ENCODE results near the gene NAA30. TPM values are rescaled to one million over a fixed set of nuclear protein-coding genes. Genes with fewer than 3 reads are reported as not detected.
A peak's percentile ranks its signal among the peaks of the same experiment; 100 is the strongest.

The NAA30 gene
- total RNA-seq, 1 experiment from 2014 or later, result 14.0 TPM

DNA sequence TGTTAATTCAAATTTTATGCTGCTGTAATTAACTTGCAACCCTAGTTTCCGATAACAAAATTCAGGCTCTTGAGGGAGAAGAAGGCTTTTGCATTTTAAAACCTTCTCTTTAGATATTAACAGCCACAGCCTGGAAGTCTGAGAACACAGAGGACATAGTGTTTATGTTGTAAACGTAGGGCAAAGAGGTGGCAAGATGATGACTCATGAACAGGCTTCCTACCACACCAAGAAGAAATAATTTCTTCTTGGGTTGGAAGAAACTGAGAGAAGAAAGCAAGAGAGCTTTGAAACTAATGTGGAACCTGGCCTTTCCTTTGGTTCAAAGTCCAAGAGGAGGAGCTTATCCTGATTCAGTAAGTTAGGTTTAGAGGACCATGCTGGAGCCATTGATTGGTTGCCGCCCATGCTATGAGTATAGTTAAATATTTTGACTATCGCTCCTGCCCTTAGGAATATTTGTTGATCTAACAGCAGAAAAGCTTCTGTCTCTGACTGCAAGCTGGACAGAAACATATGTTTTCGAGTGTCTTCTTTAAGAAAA lies 71.5 kb downstream of the NAA30 start:
- TF ChIP-seq, protein P1, sequence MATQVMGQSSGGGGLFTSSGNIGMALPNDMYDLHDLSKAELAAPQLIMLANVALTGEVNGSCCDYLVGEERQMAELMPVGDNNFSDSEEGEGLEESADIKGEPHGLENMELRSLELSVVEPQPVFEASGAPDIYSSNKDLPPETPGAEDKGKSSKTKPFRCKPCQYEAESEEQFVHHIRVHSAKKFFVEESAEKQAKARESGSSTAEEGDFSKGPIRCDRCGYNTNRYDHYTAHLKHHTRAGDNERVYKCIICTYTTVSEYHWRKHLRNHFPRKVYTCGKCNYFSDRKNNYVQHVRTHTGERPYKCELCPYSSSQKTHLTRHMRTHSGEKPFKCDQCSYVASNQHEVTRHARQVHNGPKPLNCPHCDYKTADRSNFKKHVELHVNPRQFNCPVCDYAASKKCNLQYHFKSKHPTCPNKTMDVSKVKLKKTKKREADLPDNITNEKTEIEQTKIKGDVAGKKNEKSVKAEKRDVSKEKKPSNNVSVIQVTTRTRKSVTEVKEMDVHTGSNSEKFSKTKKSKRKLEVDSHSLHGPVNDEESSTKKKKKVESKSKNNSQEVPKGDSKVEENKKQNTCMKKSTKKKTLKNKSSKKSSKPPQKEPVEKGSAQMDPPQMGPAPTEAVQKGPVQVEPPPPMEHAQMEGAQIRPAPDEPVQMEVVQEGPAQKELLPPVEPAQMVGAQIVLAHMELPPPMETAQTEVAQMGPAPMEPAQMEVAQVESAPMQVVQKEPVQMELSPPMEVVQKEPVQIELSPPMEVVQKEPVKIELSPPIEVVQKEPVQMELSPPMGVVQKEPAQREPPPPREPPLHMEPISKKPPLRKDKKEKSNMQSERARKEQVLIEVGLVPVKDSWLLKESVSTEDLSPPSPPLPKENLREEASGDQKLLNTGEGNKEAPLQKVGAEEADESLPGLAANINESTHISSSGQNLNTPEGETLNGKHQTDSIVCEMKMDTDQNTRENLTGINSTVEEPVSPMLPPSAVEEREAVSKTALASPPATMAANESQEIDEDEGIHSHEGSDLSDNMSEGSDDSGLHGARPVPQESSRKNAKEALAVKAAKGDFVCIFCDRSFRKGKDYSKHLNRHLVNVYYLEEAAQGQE (IDR thresholded peaks at IDR 0.05; ENCODE audit: low read depth), result no peak
- no peak for TF ChIP-seq ELF1 (IDR thresholded peaks at IDR 0.05; ENCODE audit: borderline replicate concordance, low read depth)
- TF ChIP-seq SIN3A (IDR thresholded peaks at IDR 0.05; ENCODE audit: low read depth), result no peak
- no peak overlapping the region for H2AFZ ChIP-seq (ENCODE audit: low read depth, low read length, poor library complexity, severe bottlenecking)
- ChIA-PET CTCF (no interaction called here), POLR2A (no interaction called here), RAD21 (ENCODE audit: low non-redundant PET in 1 of 2, low total read pairs in 2 of 2, uncharacterized antibody in 2 of 2, unreplicated experiment in 2 of 2) (no interaction called here)
- BruUV-seq (replicated peaks), result no TSS peak
- no peaks in the 10 kb centered on the region for H3K79me2 ChIP-seq (ENCODE audit: insufficient read depth, low read length)
- H3K9me2 ChIP-seq (ENCODE audit: insufficient read depth), result no peaks in the 10 kb centered on the region; the same call in 1 of the 2 replicates
- H4K20me1 ChIP-seq (ENCODE audit: insufficient read depth), result no peaks in the 10 kb centered on the region
- no peak overlapping the region for H3K27ac ChIP-seq (ENCODE audit: low read depth, low read length)
- intact Hi-C loops (cut with micrococcal nuclease), result no loop called here
- ATAC-seq (0 out of 2 replicates have a peak, but pooled peaks have one; percentile 20), DNase-seq (ENCODE audit: low read depth, low spot score) (no peak)
- H3K27me3 ChIP-seq (ENCODE audit: insufficient read depth, low read length), result no peaks in the 10 kb centered on the region
- no peak overlapping the region for H3K4me3 ChIP-seq (replicated peaks in 1 of 2; ENCODE audit: low read depth in 1 of 2, low read length in 2 of 2)
- no peak overlapping the region for H3K9ac ChIP-seq (ENCODE audit: low read length)
- H3K4me2 ChIP-seq (ENCODE audit: low read length), result peak overlapping the region; percentile 13; the same call in 1 of the 2 replicates
- no peaks in the 10 kb centered on the region for H3K36me3 ChIP-seq (ENCODE audit: control insufficient read depth in 1 of 2, insufficient read depth in 2 of 2, low read length in 2 of 2)
- H3K9me3 ChIP-seq (ENCODE audit: control insufficient read depth in 1 of 2, insufficient read depth in 1 of 2, low read depth in 1 of 2, low read length in 2 of 2), result no peaks in the 10 kb centered on the region
- H3K4me1 ChIP-seq (ENCODE audit: control insufficient read depth in 1 of 2, insufficient read depth in 2 of 2, low read length in 2 of 2), result peaks cover 5 to 12% of the 10 kb centered on the region in 2 experiments; a peak in 3 of 4 replicates

DNA sequence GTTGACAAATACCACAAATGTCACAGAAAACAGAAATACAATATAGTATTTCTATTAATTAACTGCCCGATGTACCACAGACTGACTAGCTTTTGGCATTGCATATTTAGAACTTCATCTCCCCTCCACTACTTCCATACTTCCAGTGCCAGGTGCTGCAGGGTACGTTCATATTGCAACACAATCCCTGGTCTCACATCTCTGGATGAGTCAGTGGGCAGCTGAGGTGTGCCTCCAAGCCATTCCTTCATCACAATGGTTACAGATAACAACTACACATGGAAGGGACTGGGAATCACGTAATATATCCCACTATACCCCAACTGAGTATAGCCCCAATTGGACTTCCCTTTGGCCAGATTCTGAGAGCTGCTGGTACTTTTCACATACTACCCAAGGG lies 72.2 kb downstream of the NAA30 start:
- Histone ChIP-seq H3K4me2 (ENCODE audit: low read length) (no peak overlapping the region), H3K4me1 (ENCODE audit: control insufficient read depth in 1 of 2, insufficient read depth in 2 of 2, low read length in 2 of 2) (peaks cover 5 to 12% of the 10 kb centered on the region in 2 experiments; a peak in 3 of 4 replicates), H2AFZ (ENCODE audit: low read depth, low read length, poor library complexity, severe bottlenecking) (no peak overlapping the region), H4K20me1 (ENCODE audit: insufficient read depth) (no peaks in the 10 kb centered on the region), H3K36me3 (ENCODE audit: control insufficient read depth in 1 of 2, insufficient read depth in 2 of 2, low read length in 2 of 2) (no peaks in the 10 kb centered on the region), H3K79me2 (ENCODE audit: insufficient read depth, low read length) (no peaks in the 10 kb centered on the region), H3K9me3 (ENCODE audit: control insufficient read depth in 1 of 2, insufficient read depth in 1 of 2, low read depth in 1 of 2, low read length in 2 of 2) (no peaks in the 10 kb centered on the region), H3K27ac (ENCODE audit: low read depth, low read length) (no peak overlapping the region), H3K9me2 (ENCODE audit: insufficient read depth) (no peaks in the 10 kb centered on the region; the same call in 1 of the 2 replicates), H3K9ac (ENCODE audit: low read length) (no peak overlapping the region), H3K4me3 (replicated peaks in 1 of 2; ENCODE audit: low read depth in 1 of 2, low read length in 2 of 2) (no peak overlapping the region), H3K27me3 (ENCODE audit: insufficient read depth, low read length) (no peaks in the 10 kb centered on the region)
- RAD21 ChIA-PET (ENCODE audit: low non-redundant PET in 1 of 2, low total read pairs in 2 of 2, uncharacterized antibody in 2 of 2, unreplicated experiment in 2 of 2), result no interaction called here
- intact Hi-C loops (cut with micrococcal nuclease), result no loop called here
- no peak for DNase-seq (ENCODE audit: low read depth, low spot score)
- no TSS peak for BruUV-seq (replicated peaks)
- POLR2A ChIA-PET, result no interaction called here
- TF ChIP-seq JUND (IDR thresholded peaks at IDR 0.05), result no peak
- no peak for TF ChIP-seq YY1 (IDR thresholded peaks at IDR 0.05; ENCODE audit: extremely low read depth, insufficient replicate concordance, low read depth, low read length)
- TF ChIP-seq POLR2A (IDR thresholded peaks at IDR 0.05; ENCODE audit: borderline replicate concordance, extremely low read depth, insufficient read depth, insufficient read length), result no peak
- TF ChIP-seq EZH2phosphoT487 (IDR thresholded peaks at IDR 0.05; ENCODE audit: borderline replicate concordance), result no peak
- TF ChIP-seq, protein P2, sequence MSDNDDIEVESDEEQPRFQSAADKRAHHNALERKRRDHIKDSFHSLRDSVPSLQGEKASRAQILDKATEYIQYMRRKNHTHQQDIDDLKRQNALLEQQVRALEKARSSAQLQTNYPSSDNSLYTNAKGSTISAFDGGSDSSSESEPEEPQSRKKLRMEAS (IDR thresholded peaks at IDR 0.05), result no peak
- no peak for TF ChIP-seq SP1 (IDR thresholded peaks at IDR 0.05; ENCODE audit: low read depth)
- no peak for TF ChIP-seq SRF (IDR thresholded peaks at IDR 0.05; ENCODE audit: low read depth)
- no peak for TF ChIP-seq POLR2AphosphoS5 (IDR thresholded peaks at IDR 0.05; ENCODE audit: low read depth, low read length)
- CTCF ChIA-PET, result no interaction called here
- no peak for ATAC-seq
